DMS 273 (cell line): ENCODE results near the gene LRMDA.

ENCODE experiments used
- DNase-seq: peaks from one replicate; lab custom pipeline; 2025; ENCODE audit not compliant: unreplicated experiment; lab: John Stamatoyannopoulos, UW

The LRMDA gene

GRCh38 chr10:75694790-75695189 lies 263.4 kb downstream of the LRMDA start:
- DNase-seq, result no peak

GRCh38 chr10:75695994-75696393 lies 264.6 kb downstream of the LRMDA start:
- no peak for DNase-seq

GRCh38 chr10:75696536-75696935 lies 265.1 kb downstream of the LRMDA start:
- no peak for DNase-seq

GRCh38 chr10:75703191-75703854 lies 271.9 kb downstream of the LRMDA start:
- DNase-seq, result no peak

GRCh38 chr10:75705426-75705825 lies 274.0 kb downstream of the LRMDA start:
- DNase-seq, result no peak

GRCh38 chr10:75707080-75707840 lies 275.8 kb downstream of the LRMDA start:
- DNase-seq, result no peak

GRCh38 chr10:75708060-75708459 lies 276.6 kb downstream of the LRMDA start:
- DNase-seq, result no peak

- no peak for DNase-seq
Measured at GRCh38 chr10:75709245-75709644, 277.8 kb downstream of the LRMDA start.

- no peak for DNase-seq
Measured at GRCh38 chr10:75709811-75710210, 278.4 kb downstream of the LRMDA start.

GRCh38 chr10:75712242-75712880 lies 280.9 kb downstream of the LRMDA start:
- DNase-seq, result no peak

GRCh38 chr10:75716506-75716905 lies 285.1 kb downstream of the LRMDA start:
- DNase-seq, result no peak

- peak; percentile 0 for DNase-seq
Measured at GRCh38 chr10:75717126-75717916, 285.9 kb downstream of the LRMDA start.

GRCh38 chr10:75718991-75719390 lies 287.6 kb downstream of the LRMDA start:
- peak; percentile 66 for DNase-seq

- DNase-seq, result no peak
Measured at GRCh38 chr10:75720157-75720556, 288.7 kb downstream of the LRMDA start.

GRCh38 chr10:75722020-75722419 lies 290.6 kb downstream of the LRMDA start:
- no peak for DNase-seq

GRCh38 chr10:75722609-75723008 lies 291.2 kb downstream of the LRMDA start:
- no peak for DNase-seq

- DNase-seq, result no peak
Measured at GRCh38 chr10:75723319-75723980, 292.0 kb downstream of the LRMDA start.

GRCh38 chr10:75724047-75724446 lies 292.6 kb downstream of the LRMDA start:
- no peak for DNase-seq

- DNase-seq, result no peak
Measured at GRCh38 chr10:75726522-75727483, 295.4 kb downstream of the LRMDA start.

- DNase-seq, result peak; percentile 0
Measured at GRCh38 chr10:75730847-75731246, 299.4 kb downstream of the LRMDA start.
